GM18909 (cell line): ENCODE data around the gene CAMK2B.

Experiments used
- ATAC-seq: cut with Tn5 transposase; IDR thresholded peaks from one replicate; pipeline ENCODE4 v1.9.1; 2021; ENCODE audit warnings: mild to moderate bottlenecking; ENCODE audit not compliant: unreplicated experiment, poor library complexity

The CAMK2B gene

DNA sequence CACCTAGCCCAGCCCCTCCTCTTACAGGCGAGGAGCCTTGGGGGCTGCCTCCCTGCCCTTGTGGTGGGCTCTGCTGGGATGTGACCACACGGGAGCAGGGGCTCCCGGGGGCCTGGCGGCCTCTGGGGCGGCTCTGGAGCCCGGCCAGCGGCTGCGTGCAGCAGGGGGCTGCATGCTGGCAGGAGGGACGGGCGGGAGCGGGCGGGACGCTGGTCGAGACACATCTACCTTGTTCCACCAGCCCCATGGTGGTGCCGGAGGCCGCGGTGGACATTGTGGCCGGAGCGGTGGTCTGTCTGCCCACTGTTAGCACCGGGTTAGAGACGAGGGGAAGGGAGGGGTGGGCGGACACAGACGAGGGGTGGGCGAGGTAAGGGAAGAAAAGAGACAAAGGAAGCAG lies 86.0 kb downstream of the CAMK2B start:
- ATAC-seq = no peak

DNA sequence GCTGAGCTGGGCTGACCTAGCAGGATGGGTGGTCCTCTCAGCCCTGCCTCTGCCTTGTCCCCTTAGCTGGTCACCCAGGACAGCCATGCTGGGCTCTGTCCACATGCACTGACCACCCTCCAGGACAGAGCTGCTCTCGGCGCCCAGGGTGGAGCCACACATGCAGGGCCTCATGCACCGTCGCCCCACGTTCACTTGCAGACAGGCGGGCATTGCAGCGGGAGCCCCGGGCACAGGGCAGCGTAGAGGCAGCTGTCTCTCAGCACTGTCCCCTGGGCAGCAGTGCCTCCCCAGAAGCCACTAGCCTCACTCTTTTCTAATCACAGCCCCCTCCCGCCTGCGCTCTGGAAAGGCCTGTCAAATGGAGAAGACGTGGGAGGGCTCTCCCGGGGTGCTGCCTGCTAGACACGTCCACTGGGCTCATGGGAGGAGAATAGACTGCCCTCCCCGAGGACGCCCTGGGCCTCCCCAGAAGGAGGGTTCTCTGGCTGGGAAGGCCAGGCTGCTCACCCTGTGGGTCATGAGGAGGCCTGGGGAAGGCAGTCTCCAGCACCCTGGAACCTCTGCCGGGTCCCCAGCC lies 87.2 kb downstream of the CAMK2B start:
- ATAC-seq = no peak

DNA sequence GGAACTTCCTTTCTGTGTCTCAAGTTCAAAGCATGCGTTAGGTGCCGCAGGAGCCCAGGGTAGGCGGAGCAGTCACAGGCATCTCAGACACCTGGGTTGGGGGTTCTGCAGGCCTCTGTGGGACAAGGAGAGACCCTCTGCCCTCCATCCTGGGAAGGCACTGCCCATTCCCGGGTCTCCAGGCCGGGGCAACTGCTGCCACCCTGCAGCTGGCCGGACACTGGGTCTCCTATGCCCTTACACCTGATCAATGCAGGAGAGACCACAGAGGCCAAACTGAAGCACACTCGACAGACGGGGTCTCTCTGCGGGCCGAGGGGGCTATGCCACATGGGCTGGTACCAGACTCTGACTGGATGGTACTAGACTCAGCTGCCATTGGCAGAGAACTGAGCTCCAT lies 87.7 kb downstream of the CAMK2B start:
- no peak for ATAC-seq

DNA sequence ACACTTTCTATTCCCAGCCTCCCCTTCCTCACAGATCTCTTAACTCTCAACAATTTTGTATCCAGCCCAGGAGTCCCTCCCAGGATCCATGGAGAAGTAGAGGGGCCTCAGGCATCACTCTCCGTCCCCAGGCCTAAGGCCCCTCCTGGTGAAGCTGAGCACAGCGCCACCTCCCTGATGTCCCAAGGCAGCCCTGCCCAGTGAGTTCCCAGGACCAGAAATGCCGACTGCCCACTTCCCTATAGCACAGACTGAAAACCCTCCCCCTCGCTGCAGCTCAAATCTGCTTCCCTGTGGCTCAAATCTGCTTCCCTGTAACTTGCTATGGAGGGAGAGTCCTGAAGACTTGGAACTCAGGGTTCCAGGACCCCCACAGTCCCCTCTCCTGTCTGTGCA lies 89.1 kb downstream of the CAMK2B start:
- ATAC-seq = no peak

DNA sequence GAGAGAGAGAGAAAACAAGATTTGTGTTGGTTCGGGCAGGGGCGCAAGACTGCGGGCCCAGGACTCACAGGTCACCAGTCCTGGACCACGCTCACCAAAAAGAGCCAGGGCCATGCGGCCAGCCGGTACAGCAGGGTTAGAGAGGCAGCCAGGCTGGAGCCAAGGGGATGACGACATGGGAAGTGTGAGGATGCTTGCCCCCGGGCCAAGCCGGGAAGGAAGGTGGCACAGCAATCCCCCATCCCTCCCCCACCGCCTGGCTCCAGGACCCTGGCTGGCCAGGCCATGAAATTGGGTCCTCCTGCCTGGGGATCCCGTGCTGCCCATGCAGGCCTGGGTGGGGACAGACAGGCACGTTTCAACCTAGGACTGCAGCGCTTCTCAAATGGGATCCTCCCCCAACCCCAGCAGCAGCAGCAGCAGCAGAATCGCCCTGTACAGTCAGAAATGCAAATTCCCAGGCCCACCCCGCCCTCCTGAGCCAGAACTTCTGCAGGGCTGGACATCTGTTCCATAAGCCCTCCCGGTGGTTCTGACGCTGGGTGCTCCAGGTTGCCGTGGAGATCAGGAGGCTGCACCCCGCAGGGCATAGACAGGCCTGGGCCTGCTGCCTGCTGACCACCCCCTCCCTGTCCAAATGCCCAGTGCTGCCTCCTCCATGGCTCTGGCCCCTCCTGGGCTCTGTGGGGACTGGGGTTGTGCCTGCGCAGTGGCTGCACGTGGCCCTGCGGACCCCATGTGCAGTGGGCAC lies 89.6 kb downstream of the CAMK2B start:
- no peak for ATAC-seq

DNA sequence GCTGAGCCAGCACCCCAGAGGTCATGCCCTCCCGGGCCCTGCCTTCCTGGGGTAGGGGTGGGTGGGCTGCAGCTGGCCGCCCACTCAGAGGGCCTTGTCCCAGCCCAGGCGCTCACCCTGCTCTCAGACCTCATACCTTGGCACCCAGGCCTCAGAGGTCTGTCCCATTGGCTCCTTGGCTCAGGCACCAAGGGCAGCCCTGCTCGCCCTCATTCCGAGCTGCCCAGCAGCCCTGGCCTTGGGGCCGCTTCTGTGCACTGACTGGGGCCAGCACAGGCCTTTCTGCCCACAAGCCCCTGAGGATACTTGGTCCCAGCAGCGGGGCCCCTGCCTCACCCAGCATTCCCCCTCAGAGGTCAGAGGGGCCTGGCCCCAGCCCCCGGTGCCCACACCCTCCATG lies 90.3 kb downstream of the CAMK2B start:
- no peak for ATAC-seq

DNA sequence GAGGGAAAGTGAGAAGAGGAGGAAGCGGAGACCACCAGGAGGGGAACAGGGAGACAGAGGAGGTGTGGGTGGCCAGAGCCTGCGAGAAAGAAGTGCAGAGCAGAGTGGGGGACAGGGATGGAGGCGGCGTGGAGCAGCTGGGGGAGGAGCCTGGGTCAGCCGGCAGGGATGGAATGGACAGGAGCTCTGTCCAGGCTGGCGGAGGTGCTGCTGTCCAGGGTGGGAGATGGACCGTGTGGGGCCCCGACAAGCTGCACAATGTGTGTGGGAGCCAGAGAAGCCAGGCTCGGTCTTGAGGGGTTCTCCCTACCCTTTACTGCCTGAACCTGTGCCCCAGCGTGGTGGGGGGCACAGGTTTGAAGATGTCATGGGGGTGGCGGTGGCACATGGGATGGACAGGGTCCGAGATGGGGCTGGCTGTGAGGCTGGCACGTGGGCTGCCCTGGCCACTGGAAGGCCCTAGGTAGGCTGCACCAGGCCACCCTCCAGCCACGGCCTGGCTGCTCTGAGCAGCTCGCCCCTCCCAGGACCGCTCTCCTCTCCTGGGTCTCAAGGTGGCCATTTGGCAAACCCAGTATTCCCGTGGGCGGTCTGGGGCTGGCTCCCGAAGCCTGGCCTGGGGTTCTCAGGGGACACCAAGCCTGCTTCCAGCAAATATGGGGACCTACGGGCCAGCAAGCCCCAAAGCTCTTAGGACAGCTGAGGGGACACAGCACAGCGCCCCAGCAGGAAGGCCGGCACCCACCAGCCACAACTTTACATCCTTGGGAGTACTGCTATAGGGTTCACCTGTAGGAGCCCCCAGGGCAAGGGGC lies 92.3 kb downstream of the CAMK2B start:
- no peak for ATAC-seq

DNA sequence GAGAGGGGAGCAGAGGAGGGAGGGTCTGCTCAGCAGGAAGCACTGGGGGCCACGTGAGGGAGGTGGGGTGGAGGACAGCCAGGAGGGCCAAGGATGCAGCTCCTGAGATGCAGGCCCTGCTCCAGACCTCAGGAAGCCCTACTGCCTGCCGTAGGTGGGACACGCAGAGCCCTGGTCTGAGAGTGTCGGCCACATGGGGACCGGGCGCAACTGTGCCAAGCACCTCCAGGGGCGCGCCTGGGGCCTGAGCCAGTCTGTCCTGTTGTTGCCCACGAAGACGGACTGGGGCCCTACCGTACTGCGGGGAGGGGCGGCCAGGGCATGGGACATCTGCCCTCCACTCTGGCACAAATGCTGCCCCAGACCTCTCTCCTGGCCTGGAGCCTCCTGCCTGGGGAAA lies 93.0 kb downstream of the CAMK2B start:
- no peak for ATAC-seq

DNA sequence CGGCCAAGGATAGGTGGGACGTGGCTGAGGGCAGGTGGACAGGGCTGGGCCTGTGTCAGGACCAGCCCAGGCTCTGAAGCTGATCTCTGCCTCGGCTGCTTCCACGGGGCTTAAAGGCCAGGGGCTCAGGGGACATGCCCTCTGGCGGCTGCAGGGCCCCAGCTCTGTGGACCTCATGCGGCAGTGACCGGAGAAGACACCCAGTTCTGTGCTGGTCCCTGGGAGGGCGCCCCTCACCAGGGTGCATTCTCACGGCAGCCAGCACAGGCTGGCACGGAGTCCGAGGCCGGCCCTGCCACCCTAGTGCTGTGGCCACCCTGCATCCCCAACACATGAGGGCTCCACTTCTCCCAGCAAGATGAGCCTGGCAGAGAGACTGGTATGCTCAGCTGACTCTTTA lies 94.3 kb downstream of the CAMK2B start:
- no peak for ATAC-seq

DNA sequence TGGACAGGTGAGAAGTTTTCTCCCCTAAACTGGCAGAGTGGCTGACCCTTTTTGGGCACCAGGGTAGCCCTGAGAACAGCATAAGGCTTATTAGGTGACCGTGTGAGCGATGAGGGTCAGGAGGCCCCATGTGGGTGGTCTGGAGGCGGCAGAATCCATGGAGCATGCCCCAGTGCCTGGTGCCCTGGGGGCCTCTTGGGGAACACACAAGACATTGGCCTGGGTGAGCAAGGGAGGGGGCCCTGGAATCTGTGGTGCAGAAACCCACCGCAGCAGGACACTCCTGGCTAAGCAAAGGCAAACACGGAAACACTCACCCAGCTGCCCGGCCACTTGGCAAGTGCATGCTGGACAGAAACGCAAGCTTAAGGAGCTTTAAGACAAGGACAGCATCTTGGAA lies 95.1 kb downstream of the CAMK2B start:
- no peak for ATAC-seq

DNA sequence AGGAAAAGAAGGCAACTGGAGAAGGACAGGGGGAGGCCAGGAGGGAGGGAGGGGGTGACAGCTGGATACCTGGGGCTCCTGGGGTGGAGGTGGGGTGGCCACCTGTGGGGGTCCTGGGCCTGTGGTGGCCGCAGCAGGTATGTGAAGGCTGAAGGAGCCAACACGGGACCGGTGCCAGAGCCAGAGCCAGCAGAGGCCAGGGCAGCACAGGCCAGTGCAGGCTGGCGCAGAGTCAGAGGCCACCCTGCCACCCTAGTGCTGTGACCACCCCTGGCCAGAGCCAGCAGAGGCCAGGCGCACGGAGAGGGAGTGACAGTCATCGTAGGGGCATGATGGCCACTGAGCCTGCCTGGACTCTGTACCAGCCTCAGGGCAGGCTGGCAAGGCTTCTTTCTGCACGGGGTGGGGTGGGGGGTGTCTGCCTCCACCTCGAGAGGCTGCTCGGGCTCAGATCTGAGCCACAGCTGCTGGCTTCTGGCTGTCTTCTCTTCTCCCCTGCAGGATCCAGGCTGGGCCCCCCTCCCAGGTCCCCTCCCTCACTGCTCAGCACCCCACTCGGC lies 95.8 kb downstream of the CAMK2B start:
- no peak for ATAC-seq

DNA sequence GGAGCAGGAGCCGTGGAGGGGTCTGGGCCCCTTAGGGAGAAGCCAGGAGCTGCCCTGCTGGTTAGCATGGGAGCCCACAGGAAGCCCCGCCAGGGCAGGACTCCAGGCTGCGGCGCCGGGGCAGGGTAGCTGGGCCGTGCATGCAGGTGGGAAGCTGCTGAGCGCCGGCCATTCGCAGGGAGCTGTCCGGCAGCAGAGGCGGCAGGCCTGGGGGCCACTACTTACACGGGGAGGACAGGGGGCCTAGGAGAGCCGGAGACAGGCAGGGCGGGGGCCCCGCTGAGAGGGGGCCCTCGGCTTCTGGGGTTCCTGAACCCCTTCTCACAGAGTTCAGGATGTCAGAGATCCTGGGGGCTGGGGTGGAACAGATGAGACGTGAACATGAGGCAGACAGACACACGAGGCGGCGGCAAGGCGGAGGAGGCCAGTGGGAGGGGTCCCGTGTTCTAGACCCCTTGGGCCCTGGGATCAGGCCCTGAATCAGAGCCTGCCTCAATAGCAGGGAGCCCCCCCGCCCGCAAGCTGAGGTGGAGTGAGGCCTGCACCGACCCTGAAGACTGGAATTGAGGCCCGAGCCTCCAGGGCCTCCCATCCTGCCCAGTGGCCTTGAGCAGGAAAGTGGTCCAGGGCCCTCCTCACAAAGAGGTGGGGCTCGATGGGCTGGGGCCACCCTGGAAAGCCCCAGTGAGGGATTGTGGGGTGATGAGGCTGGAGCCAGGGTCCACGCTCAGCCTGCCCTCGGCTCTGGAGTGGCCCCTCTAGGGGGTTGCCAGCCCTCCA lies 96.6 kb downstream of the CAMK2B start:
- no peak for ATAC-seq

DNA sequence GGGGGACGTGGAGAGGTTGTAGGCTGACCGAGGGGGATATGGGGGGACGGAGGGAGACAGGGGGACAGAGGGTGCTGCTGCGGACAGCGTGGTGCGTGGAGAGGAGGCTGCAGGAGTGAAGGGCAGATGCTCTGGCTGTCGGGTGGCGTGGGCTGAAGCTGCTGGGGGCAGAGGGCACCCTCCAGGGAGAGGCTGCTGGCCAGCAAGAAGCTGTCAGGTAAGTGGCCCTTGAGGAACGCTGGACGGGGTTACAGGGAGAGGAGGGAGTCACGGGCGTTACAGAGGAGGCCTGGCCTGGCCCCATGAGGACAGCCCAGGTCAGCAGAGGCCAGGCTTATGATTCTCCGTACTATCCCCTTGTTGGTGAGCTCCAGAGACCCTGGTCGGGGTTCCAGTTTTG lies 97.5 kb downstream of the CAMK2B start:
- no peak for ATAC-seq

DNA sequence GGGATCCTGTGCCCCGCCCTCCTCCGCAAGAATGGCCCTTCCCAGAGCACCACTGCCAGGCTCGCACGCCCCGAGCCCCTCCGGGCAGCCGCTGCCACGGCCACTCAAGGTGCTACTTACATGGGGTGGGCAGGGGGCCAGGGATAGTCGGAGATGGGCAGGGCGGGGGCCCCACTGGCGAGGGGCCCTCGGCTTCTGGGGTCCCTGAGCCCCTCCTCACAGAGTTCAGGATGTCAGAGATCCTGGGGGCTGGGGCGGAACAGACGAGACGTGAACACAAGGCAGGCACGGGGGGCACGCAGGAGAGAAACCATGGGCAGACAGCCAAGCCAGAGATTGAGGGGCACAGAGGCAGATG lies 99.0 kb downstream of the CAMK2B start:
- no peak for ATAC-seq

DNA sequence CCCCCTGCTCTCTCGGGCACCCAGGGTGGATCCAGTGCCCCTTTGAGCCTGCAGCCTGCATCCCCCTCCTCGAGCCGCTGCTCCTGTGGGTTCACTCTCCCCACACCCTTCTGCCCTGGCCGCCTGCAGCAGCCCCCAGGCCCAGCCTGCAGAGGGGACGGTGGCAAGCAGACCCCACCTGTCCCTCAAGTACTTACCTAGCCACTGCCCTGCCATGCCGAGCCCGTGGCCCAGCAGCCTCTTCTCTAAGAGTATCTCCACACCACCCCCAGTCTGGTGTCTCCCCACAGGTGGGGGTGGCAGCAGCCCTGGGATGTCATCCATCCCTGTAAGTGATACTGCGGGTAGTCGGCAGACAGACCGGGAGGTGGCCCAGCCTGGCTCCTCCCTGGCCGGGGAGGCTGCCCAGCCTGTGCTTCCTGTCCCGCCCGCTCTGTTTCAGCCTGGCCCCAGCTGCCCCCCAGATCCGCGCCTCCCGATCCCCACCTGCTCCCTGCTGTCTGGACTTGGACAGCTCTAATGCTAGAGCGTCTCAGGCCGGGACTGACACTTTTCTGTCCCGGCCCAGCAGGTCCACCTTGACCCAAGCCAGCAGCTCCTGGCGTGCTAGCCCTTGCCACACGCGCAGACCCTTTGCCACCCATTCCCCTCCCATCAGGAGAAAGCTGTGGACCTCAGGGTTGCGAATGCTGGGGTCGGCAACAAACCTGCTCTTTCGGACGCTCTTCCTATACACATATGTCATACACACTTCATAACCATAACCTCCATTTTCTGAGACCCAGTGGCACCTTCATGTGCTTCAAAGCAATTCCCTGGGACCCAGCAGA lies 99.6 kb downstream of the CAMK2B start:
- no peak for ATAC-seq

DNA sequence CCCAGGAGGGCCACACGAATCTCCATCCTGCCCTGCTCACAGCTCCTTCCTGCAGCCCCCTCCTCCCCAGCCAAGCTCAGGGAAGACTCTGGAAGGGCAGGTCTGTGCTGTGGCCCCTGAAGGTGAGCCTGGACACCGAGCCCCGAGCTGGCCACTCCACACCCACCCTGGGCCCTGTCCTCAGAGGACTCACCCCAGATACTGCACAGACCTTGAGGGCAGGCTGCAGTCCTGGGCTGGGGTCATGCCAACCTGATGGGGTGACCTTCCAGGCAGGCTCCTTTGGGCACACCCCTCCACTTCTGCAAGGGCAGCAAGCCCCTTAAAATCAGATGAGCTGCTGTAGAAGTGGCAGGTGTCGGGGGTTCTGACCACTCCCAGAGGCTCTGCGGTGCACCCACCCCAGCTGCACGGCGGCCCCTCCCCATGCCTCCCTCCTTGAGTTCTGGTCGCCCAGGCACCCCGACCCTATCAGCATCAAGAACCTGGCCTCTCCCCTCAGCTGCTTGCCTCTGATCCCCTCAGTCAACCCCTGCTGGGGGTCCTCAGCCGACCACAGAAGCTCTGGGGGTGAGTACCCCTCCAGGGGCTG lies 100.3 kb downstream of the CAMK2B start:
- no peak for ATAC-seq

DNA sequence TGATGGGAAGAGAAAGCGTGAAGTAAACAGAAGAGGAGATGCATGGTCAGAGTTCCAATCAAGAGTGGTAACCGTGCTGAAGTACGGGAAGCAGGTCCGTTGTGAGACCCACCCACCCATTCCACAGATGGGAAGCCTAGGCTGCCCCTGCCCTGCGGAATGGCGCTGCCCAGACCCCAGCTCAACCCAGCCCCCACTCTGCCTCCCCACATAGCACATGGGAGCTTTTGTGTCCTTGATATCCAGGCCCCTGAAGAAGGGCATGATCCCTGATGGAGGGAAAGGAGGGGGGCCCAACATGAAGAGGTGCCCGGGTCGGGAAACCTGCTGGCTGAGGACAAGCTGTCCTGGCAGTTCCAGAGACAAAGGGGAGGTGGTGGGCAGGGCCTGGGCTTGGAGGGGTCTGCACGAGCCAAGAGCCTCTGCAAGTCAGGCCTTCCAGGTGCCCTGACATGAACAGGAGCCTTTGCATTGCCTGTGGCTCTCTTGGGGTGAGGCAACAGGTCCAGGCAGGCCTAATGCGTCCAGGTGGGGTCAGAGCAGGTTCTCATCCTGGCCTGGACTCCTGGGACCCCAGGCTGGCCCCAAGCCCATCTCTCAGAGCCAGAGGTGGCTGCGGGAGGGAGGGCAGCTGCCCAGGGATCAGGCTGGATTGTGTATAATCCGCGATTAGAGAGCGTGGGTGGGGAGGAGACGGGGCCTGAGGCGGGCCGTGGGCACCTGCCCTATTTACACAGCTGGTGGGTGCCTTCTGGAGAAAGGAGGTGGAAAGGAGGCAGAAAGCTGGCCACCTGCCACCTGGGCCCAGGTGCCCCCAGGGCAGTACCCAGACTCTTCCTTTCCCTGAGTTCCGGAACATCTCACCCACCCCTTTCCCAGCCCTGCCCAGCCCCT lies 101.1 kb downstream of the CAMK2B start:
- ATAC-seq = no peak

DNA sequence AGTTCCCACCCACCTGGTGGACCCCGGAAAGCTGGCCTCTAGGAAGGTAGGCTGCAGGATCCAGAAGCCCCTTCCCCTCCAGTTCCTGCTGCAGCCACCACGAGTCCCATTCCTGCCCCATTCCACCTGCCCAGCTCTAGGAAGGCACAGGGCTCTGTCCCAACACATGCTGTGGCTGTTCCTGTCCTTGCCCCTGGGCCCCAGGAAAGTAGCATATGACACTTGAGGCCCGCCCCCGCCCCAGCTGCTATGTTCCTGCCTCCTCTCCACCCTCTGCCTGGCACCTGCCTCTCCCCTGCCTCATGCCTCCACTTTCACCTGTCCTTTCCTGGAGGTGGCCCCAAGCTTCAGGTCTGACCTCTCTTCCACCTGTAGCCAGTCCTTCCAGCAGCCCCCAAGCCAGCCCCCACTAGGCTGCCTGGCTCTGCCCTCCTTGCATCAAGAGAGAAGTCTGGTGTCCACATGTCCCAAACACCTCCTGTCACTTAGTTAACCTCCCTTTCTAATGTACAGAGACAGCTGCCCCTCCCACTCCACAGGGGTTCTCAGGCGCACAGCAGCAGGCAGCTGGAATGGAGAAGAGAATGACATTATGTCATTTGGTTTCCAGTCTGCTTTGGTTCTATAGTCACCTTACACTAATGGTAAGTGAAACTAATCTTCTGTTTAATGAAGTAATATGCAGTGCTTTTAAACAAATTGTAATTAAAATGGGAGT lies 101.9 kb downstream of the CAMK2B start:
- ATAC-seq = no peak
